HG03095 (cell line): ENCODE measurements around the gene CDK5R2.

ENCODE experiments used
- ATAC-seq: cut with Tn5 transposase; IDR thresholded peaks from one replicate; pipeline ENCODE4 v1.9.1; 2021; ENCODE audit warnings: moderate library complexity; ENCODE audit not compliant: unreplicated experiment

CDK5R2 gene

DNA sequence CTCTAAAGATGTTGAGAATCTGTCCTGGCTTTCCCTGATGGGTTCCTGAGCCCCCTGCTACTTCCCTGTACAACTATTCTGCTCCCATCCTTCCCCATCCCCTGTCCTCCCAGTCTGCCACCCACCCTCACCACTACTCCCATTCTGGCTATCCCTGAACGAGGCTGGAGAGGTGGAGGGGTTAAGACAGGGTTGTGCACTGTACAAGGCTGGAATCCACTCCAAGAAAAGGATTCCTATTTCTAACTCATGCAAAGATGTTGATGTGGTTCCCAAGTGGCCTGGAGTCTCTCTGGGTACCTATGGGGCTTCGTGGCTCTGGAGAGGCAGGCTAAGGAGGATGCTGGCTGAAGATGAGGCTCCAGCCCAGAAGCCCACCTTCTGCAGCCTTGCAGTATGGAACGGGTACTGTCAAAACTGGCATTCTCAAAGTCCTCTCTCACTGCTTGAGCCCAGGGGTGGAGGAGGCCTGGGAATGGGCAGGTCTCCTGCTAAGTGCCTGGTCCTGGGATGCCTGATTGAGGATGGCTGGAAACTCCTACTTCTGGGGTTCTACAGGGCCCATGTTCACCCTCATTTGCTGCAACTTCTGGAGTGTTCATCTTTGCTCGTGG lies 26.8 kb downstream of the CDK5R2 start:
- ATAC-seq: no peak

DNA sequence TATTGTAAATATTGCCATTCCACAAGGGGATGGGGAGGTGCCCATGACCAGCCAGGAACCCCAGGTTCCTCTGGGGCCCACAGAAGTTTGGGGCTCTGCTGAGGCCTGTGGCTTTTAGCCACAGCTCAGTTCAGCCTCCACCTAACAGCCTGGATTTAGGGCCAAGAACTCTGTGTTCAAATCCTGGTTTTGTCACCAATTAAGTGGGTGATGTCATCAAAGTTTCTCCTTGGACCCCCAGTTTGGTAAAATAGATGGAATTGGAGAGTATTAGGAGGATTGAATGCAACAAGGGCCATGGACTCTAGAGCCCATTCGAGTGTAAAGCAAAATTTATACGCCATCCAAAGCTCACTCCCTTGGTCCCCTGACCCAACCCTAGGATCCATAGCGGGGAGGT lies 28.7 kb downstream of the CDK5R2 start:
- ATAC-seq: no peak

DNA sequence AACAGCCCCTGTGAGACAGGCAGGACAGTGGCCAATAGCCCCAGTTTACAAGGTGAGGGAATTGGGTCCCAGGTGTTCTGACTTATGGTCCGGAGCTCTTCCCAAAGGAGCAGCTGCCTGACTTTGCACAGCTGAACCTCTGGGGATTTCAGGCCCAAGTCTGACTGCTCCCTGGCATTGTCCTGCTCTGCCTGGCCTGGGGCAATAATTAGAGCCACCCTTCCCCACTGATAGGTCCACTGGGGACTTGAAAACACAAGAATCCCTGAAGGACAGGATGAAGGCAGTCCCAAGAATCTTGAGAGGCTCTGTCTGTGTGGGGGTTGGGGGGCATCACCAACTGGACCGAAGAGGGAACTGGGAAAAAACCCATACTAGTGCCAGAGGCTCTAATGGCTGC lies 29.2 kb downstream of the CDK5R2 start:
- ATAC-seq: no peak

DNA sequence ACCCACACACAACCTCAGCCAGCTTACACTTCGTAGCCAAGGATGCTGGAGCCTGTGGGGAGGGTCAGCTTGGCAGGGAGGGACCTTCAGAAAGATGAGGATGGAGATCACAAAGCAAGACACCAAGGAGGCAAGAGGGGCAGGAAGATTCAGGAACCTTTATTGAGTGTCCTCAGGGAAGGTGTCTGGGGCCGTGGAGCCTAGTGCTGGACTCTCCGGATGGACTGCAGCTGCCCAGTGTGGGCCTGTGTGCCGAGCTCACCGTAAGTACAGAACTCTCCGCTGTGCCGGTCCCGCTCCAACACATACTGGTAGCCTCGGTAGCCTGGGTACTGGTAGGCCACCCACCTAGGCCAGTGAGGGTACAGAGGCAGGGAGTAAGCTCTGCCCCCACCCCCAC lies 30.6 kb downstream of the CDK5R2 start:
- ATAC-seq: no peak

DNA sequence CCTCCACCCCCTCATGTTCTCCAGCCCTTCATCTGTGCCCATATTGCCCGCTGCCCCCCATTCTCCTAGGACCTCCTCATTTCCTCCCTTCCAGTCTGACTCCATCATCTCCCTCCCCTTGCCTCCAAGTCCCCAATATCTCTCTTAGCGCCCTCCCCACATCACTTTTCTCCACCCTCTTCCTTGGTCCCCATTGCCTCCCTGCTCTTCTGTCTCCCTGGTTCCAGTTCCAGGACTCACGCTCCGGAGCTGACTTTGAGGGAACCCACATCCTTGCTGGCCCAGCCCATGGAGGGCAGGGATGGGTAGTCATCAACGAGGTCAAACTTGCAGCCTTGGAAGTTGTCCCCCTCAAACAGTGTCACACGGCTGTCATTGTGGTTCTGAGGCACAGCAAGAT lies 31.1 kb downstream of the CDK5R2 start:
- ATAC-seq: no peak

DNA sequence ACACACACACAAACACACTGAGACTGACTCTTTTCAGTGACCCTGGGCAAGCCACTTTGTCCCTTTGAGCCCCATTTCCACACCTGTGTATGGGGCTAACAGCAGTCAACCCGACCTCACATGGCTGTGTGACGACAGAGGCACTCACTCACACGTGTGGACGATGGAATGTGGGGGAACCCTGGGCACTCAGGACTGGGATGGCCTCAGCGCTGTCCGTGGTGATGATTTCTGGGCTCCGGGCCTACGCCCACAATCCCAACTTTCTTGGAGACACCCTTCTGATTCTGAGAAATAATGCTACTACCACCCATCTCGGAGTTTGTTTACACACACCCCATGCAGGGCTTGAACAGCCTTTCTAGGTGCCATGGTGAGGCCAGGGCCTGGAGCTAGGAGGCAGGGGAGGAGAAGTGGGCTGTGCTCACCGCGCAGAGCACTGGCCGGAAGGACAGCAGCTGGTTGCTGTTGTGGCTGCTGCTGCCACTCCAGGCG lies 32.3 kb downstream of the CDK5R2 start:
- ATAC-seq: no peak

DNA sequence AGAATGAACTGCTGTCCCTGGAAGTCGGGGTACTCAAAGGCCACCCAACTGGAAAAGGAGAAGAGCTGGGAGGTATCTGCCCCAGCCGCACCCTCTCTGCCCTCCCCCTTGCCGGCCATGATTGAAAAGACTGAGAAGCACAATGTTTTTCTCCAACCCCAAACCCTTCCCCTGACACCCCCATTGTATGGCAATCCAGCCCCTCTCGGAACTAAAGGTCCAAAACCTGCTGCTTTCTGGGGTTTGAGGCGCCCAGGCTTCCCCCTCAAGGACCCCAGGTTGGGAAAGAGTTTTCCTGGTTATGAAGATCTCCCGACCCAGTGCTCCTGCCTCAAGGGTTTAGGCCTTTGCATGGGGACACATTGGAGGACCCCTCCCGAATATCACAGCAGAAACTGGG lies 32.7 kb downstream of the CDK5R2 start:
- ATAC-seq: no peak

DNA sequence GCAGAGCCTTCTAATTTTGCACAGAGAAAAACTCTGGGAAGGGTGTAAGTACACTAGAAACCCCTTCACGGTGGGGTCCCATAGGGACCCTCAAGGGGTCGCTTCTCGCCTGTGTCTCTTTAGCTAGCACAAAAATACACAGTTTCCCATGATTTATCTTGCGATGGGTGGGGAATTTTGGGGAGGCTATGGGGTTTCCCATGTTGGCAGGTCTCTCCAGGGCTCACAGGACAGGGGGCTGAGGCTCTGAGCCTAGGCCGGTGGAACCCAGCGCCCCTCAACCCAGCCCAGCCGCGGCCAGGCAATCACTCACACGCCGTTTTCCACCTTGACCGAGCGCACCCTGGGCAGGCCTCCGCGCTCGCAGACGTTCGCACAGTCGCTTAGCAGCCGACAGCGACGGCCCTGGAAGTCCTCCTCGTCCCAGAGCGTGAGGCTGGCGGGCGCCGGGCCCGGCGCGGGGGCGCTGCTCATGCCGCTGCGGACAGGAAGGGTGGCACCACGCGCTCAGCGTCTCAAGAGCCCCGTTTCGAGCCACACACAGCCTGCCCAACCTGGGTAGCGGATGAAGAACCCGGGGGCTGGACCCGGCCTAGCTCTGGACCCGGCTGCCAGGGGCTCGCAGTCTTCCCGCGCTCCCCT lies 33.4 kb downstream of the CDK5R2 start:
- no peak for ATAC-seq

DNA sequence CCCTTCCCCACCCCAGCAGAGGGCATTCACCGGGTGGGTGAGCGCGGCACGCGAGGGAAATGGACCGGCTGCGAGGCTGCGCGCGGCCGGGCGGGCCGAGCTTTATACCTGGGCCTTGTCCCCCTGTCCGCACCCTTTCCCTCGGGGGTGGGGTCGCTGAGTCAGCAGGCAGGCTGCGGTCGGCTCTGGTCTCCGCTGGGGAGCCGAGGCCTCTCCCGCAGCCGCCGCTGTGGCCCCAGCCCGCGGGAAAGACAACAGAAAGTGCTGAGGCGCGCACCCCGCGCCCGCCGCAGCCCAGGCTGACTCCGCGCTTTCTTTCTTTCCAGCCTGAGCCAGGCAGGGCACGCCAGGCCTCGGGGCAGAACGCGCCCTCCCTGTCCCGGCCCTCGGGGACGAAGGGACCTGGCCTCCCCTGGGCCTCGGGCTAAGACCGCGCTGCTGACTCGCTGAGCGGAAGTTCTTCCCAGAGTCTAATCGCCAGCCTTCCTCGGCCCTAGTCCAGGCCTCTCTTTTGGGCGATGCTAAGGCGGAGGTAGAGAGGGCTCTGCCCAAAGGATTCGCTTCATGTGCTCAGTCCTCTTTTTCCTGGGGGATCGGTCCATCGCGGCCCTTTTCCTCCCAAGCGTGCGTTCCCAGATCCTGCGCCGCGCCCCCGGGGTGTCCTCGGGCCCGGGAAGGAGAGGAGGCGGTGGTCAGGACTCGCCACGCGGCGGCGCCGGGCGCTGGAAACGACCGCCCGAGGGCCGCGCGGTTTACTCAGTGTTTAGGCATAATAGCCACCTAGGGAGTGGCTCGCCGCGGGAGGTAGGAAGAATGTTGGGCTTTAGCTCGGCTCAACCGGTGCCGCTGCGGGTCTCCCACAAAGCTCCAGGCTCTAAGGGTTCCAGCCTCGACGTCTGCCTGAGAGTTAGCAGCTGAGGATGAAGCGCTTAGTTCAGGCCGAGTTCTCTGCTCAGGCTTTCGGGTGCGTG lies 34.2 kb downstream of the CDK5R2 start, which contains the start of gene CRYBA2:
CRYBA2 (minus strand) TSS at position 78 of the 971 bp plus-strand sequence. CDS start 246 bp downstream, outside the sequence.
- no peak for ATAC-seq

DNA sequence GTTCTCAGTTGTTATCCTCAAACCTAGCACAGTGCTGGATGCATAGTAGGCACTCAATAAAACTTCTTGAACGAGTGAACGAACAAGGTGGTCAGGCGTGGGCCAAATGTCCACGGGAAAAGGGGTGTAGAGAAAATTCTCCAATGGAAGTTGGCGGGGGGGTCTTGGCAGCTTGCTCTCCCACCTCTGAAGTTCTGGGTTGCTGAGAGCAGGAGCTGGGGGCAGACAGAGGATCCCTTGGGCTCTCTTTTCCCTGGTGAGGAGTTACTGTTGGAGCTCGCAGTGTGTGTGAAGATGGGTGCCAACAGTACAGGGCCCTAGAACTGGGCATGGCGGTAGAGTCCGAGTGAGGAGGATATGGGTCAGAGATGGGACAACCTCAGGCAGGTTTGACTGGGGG lies 36.1 kb downstream of the CDK5R2 start:
- ATAC-seq: no peak

DNA sequence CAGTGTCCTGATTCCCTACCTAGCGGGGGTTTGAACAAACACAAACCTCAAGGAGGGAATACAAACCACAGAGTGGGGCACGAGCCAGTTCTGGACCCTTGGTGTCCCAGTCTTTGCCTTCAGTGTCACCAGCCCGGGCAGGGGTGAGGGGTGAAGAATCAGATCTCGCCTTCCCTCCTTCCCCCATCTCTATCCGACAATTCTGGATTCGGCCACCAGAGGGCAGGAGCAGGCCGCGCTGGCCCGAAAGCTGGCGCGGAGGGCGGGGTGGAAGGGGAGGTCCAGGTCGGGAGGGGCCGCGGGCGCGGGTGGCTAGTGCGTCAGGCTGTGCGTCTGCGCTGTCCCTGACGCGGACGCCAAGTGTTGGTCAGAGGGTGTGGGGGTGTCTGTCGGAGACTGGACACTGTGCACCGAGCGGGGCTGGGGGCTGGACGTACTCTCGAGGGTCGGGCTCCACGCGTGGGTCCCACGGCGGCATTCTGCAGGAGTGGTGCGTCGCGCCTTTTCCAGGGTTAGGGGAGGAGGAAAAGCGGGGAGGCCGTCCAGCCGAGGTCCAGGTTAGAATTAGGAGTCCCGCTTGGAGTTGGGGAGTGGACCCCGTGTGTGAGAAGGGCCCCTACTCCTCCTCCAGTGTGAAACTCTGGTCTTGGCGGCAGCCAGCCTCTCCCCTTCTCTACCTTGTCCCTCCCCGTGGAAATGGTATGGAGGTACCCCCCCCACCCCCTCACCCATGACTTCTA lies 36.7 kb downstream of the CDK5R2 start:
- no peak for ATAC-seq

DNA sequence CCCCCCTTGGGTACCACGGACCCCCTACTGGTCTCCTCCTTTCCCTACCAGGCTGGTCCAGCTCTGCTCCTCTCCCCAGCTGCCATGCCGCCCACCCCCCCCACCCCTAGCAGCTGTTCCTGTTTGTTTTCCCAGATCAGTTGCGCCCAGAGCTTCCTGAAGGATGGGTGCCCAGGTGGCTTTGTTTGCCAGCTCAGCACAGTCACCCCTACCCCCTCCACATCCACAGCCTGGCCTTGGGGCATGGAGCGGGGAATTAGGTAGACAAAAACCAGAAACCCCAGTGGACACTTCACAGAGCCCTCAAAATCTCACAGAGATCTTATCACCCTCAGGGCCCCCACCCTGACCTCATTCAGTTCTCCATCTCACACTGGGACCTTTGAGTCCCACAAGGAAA lies 37.5 kb downstream of the CDK5R2 start:
- ATAC-seq: no peak

DNA sequence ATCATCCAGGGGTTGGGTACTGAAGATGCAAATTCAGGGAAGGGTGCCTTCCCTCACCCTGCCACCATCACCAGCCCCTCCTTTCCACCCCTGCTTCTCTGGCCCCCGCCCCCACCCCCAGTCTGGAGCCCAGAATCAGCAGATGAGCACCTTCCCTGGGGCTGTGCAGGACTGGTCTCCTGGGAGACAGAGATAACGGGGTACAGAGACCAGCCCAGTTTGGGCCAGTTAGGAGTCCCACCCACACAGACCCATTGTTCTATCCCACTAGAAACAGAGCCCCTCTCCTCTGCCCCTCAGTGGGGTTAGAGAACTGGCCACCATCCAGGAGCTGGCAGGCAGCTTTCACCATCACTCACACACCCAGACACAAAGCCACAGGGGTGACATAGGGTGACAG lies 38.3 kb downstream of the CDK5R2 start:
- ATAC-seq: no peak

DNA sequence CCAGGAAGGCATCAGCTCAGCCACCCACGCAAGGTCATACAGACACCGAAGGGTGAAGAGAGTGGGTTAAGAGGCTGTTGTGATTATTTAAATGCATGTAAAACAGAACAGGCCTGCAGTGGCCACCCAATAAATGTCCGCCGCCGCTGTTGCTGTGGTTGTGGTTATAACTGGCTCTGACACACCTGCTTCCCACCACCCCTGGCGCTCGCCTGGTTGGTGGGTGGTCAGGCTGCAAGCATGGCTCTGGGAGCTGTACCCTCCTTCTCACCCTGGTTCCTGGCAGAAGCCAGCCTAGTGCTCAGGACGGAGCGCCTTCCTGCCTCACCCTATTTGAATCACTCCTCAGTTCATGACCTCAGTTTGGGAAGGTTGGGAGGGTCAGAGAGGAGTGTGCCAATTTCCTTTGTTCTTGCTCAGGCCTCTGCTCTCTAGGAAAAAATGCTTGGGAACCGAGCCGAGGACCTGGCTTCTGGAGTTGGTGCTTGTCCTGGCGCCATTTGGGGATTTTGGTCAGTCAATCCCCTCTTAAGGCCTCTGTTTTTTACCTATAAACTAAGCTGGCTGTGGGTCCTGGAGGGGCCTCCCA lies 39.0 kb downstream of the CDK5R2 start:
- ATAC-seq: no peak

DNA sequence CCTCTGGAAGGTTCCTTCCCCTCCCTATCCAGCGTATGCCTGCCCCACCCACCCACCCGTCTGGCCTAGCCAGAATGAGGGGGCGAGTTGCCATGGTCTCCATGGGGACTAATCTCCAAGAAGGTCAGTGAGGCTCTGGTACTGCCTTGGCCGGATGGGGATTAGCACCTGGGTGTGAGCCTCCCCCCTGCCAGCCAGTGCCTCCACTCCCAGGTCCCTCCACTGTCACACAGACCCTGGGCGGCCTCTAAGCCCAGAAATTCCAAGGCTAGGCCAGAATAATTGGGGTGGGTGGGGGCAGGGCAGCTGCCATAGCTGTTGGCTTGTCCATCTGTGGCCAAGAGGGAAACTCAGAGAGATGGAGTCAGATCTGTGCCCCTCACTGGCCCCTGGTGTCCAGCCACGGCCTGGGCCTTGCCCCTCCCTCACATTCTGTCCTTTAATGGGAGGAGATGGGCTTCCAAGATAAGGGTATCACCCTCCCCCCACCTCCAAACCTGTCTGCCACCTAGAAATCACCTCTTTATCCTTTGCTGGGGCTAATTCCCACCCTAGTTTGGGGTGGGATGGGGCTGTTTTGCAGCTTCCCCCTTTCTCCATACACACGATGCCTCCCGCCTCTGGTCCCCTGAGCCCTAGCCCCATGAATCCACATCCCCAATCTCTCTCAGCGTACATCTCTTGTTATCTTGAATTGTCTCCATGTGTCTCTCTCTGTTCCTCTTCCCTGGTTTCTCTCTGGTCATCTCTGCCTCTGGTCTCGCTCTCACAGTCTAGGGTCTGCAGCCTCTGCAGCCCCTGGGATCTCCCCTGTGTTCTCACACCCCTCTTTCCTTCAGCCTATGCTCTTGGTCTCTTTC lies 39.8 kb downstream of the CDK5R2 start:
- no peak for ATAC-seq

DNA sequence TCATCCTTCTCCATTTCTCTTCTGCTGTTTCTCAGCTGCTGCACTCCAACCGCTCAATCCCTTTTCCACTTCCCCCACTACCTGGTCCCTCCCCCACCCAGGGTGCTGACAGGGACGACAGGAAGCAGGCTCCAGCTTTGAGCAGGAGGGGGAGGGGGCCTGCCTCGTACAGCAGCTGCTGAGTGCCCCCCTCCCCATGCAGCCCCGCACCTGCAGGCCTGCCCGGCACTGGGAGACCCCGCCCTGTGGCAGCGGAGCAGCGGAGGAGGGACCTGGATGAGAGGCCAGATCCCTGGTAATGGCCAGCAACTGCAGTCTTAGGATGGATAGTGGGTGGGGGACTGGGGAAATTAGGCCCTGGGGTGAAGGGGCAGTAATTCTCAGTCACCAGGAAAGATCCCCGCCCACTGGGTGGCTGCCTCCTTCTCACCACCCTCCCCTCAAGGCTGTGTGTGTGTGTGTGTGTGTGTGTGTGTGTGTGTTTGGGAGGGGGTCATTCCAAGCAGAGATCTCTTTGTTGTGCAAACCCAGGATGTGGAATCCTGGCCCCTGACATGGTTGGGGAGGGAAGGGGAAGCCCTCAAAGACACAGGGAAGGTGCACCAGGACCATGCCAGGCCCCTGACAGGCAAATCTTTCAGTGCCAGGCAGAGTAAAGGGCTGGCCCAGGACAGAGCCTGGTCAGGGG lies 40.6 kb downstream of the CDK5R2 start:
- ATAC-seq: no peak

DNA sequence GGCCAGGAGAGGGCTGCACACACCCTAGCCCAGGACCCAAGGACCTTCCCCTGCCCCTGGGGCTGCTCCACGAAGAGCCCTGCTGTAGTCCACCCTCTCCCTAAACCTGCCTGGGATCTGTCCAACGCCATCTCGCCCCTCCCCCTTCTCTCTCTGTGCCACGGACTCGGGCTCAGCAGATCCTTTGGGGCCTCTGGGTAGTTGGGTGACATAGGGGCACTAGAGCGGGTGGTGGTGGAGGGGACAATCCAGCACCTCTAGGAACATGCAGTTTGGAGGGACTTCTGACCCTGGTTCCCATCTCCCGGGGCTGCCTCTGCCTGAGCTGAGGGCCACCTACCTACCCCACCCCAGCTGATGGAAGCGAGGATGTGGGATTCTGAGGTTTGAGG lies 41.1 kb downstream of the CDK5R2 start:
- ATAC-seq: no peak

DNA sequence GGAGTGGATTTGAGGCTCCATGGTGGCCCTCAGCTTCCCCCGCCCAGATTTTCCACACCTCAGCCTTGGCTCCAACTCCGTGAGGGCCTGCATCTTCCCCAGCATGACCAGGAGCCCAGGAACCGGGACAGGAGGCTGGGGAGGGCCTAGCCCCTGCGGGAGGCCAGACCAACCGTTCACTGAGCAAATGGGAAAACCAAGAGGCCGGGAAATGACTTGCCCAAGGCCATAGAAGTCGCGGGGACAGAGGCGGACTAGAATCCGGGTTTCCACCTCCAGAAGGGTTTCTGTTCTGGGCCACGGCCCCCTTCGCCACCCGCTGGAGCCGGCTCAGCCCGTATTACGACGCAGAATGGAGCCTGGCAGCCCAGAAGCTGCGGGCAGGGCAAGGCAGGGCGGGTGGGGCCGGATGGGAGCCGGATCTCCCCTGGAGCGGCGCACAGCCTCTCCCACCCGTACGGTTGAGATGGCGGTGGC lies 41.7 kb downstream of the CDK5R2 start:
- no peak for ATAC-seq
